Amniotic stem cell (primary cell): ENCODE results near the gene SOCS3.

Experiments used
- DNase-seq: peaks from one replicate; lab custom pipeline; 2025; lab: John Stamatoyannopoulos, UW

Gene SOCS3

DNA sequence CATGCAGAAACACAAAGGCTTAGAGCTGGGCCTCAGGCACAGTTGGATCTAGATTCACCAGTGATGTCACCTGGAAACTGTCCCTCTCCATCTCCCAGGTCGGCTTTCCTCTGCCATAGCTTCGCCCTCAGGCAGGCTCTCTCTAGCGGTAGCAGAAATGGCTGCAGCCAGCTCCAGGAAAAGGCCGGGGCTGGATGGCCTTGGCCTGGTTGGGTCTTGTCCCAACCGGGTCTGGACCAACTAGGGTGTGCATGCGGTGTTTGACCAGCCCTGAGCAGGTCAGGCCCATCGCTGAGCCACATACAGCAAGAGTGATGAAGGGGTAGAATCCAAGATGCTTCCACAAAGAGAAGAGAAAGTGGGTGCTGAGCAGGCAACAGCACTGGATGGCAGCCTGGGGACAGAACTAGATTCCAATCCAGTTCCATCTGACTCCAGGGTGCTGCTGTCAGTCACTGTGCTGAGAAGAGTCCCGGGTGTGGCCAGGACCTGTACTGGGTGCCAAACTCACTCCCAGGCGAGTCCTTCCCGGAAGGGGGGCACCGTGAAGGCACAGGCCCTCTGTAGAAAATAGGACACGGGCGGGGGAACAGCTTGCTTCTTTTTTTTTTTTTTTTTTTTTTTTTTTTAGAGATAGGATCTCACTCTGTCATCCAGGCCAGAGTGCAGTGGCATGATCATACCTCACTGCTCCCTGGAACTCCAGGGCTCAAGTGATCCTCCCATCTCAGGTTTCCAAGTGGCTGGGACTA, 51.8 kb downstream of the SOCS3 start:
- no peak for DNase-seq

DNA sequence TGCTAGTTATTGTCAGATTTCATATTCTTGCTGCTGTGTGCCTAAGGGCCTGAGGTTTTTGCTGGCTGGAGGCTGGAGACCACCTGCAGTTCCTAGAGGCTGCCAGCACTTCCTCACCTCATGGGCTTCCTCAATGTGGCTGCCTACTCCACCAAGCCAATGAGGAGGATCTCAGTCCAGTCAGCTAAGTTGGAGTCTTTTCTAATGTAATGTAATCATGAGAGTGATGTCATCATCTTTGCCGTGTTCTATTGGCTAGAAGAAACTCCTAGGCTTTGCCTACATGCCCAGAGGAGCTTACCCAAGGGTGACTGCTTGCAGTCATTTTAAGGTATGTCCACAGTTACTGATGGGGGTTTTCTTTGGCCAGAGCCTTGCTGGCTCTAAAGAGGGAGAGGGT, 53.0 kb downstream of the SOCS3 start:
- DNase-seq = no peak
